Heart left ventricle (tissue), 13 donors: ENCODE data around the gene ESPNL.

ENCODE experiments used
- CTCF ChIP-seq, 12 donors: fragments of 200-600 bp; sonication (generic) in 4 of 12; IDR thresholded peaks; one replicate each; pipeline versions ENCODE4 v1.5.0 to v1.8.0; 2018 to 2022; ENCODE audit warnings: antibody characterized with exemption in 12 of 12, mild to moderate bottlenecking in 5 of 12
- POLR2A ChIP-seq, 2 donors: fragments of 450-650 bp; IDR thresholded peaks; one replicate each; pipeline ENCODE4 v1.6.1; 2017; ENCODE audit warnings: antibody characterized with exemption in 2 of 2, mild to moderate bottlenecking in 2 of 2, moderate library complexity in 2 of 2
- donor health status: ischemic (EF 13 %, LVEDD 7.1; RV severe dilation, severe dysfunction).
- donor health status: DM: no; HTN: yes; CAD: no.
- donor health status: DM: no; HTN: no; CAD: no.
- donor health status: ischemic (EF 25% LVEDD 6.9; RV normal size, moderate dysfunction).
- donor health status: ischemic (EF 25% LVEDD 5.7; RV mildly dilated, moderate dysfunction).
- donor health status: ischemic (EF 35%, LVEDD 5.7; RV mildly dilated, moderate dysfunction).
- donor health status: nonischemic (EF 11% LVEDD 7.7; RV severe dilation, severe dysfunction).
- donor health status: DM: yes; HTN: yes; CAD: no.
- donor health status: PGD.
- donor health status: ischemic (EF 29% LVEDD 5.4; RV normal size, mild dysfunction).
- donor health status: nonischemic (EF 23%, LVEDD 6.1; RV moderate dilation, normal function).

DNA sequence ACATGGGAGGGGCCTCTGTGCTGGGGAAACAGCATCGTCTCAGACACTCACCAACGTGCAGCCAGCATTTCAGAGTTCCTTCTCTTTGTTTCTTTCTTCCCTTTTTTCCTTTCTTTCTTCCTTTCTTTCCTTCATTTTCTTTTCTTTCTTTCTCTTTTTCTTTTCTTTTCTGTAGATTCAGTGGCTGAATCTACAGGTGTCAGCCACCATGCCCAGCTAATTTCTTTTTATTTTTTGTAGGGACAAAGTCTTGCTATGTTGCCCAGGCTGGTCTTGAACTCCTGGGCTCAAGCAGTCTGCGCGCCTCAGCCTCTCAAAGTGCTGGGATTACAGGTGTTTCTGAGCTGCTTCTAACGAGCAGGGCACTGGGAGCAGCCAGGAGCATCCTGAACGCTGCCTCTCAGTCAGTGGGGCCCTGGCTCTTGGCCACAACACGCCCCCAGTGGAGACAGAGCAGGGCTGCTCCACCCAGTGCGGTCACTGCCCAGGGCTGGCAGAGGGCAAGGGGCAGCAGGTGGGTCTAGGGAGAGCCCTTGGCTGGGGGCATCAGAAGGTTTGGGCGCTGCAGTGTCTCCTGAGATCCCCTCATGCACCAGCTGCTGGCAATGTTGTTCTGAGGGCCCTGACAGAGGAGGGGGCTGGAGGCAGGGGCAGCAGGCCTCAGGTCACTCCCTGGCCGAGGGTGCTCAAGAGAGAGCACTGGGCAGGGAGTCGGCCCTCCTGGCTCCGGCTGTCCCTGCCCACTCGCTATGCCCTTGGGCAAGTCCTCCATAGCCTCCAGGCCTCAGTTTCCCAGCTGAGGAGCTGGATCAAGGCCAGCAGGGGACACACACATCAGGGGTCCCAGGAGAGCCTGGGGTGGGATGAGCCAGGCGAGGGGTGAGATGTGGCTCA lies 33.6 kb downstream of the ESPNL start:
- TF ChIP-seq CTCF (IDR thresholded peaks at IDR 0.05) (no peak), POLR2A (IDR thresholded peaks at IDR 0.05) (no peak)
